Bronchial epithelial cell (primary cell): ENCODE data around the gene KIAA0513. TPM values are rescaled to one million over a fixed set of nuclear protein-coding genes. Genes with fewer than 3 reads are reported as not detected.

Experiments used
- DNase-seq: peaks from one replicate; pipeline ENCODE4 v3.0.0-alpha.2; 2010; ENCODE audit warnings: low read depth
- FAIRE-seq: peaks from 2 replicates; lab custom pipeline; 2011; peaks lifted over from hg19 to GRCh38; lab: Jason Lieb, UNC
- H3K27me3 ChIP-seq: 2 replicates; pipeline ENCODE4 v1.5.1; 2011; ENCODE audit warnings: low read length; ENCODE audit not compliant: control insufficient read depth, insufficient read depth
- H3K36me3 ChIP-seq: 2 replicates; pipeline ENCODE4 v1.5.1; 2011; ENCODE audit warnings: low read length; ENCODE audit not compliant: control insufficient read depth, insufficient read depth
- H3K4me3 ChIP-seq: 2 replicates; pipeline ENCODE4 v1.5.1; 2011; ENCODE audit warnings: mild to moderate bottlenecking, low read depth, low read length, control low read depth
- total RNA-seq: library from RNA; depleted of rRNA; stranded (reverse); fragments of >200 nt; gene quantifications from 2 replicates; pipeline ENCODE4 v1.2.1, GENCODE V29; 2014
- TF ChIP-seq, protein P1 (sequence below): IDR thresholded peaks from 2 replicates; pipeline ENCODE4 v1.5.1; 2011; ENCODE audit warnings: mild to moderate bottlenecking, moderate library complexity, low read length, control low read depth, inconsistent platforms; ENCODE audit not compliant: insufficient read depth, severe bottlenecking

KIAA0513 gene
- total RNA-seq, 1 donor from 2014 or later = 7.1 TPM

DNA sequence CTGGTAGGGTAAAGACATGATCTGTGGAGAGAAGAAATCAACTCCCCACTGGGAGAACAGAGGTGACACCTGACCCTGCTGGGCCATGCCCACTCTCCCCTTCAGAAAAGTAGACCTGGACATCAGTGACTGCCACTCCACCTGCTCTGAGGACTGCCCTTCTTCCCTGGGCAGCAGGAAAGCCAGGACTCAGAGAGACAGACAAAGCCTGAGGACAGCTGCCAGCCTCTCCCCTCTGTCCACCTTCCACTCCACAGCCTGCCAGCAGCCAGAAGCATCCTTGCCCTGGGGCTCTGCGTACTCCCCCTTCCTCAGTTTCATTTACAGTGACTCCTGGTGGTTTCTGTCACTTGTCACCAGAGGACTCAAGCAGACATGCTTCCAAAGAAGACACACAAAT, 40.7 kb upstream of the KIAA0513 start:
- TF ChIP-seq, protein P1, sequence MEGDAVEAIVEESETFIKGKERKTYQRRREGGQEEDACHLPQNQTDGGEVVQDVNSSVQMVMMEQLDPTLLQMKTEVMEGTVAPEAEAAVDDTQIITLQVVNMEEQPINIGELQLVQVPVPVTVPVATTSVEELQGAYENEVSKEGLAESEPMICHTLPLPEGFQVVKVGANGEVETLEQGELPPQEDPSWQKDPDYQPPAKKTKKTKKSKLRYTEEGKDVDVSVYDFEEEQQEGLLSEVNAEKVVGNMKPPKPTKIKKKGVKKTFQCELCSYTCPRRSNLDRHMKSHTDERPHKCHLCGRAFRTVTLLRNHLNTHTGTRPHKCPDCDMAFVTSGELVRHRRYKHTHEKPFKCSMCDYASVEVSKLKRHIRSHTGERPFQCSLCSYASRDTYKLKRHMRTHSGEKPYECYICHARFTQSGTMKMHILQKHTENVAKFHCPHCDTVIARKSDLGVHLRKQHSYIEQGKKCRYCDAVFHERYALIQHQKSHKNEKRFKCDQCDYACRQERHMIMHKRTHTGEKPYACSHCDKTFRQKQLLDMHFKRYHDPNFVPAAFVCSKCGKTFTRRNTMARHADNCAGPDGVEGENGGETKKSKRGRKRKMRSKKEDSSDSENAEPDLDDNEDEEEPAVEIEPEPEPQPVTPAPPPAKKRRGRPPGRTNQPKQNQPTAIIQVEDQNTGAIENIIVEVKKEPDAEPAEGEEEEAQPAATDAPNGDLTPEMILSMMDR = no peak
- H3K4me3 ChIP-seq = no peak overlapping the region

GRCh38 chr16:84988328-84989080, 39.1 kb upstream of the KIAA0513 start:
- no peak overlapping the region for H3K4me3 ChIP-seq
- no peaks in the 10 kb centered on the region for H3K27me3 ChIP-seq
- no peak for DNase-seq
- H3K36me3 ChIP-seq = peaks cover 23% of the 10 kb centered on the region
- TF ChIP-seq, protein P1 = no peak
- no peak for FAIRE-seq

More for the DNA sequence above, 40.7 kb upstream of the KIAA0513 start:
- FAIRE-seq (no peak), DNase-seq (no peak)
- Histone ChIP-seq H3K36me3 (peaks cover 24% of the 10 kb centered on the region), H3K27me3 (no peaks in the 10 kb centered on the region)

DNA sequence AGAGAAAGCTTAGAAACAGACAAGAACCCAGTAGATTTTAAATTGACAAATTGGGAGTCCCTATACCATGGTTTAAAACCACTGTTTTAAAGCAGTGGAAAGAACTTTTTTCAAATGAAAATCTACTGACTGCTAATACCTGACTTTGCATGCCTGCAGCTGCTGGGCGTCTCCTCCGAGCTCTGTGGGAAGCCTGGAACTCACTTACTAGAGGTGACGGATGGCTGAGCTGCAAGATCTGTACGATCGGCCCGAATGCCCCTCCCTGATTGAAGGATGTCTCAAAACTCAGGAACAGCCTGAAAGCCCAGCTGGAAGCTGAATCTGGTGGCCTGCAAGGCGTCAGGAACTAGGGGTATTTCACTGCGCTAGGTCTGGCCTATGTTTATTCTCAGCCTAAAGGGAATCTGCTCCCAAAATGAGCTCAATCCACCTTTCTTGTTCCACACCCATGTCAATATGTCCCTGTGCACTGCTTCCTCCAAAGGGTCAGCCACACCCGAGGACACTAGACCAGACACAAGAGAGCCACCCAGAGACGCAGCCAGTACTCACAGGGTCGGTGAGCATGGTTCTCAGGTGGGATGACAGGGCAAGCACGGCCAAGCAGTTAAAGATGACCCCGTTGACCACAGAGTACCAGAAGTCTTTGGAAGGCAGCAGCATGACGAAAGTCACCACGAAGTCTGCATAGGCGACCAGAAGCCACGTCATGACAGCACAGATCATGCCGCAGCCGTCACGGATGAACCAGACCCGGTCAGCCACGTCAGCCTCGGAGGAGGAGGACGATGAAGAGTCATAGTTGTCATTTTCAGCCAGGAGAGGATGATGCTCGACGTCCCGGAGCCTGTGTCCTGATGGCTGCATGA, 37.6 kb upstream of the KIAA0513 start:
- TF ChIP-seq, protein P1 = no peak
- no peaks in the 10 kb centered on the region for H3K27me3 ChIP-seq
- no peak overlapping the region for H3K4me3 ChIP-seq
- no peak for DNase-seq
- peaks cover 18% of the 10 kb centered on the region for H3K36me3 ChIP-seq
- no peak for FAIRE-seq

DNA sequence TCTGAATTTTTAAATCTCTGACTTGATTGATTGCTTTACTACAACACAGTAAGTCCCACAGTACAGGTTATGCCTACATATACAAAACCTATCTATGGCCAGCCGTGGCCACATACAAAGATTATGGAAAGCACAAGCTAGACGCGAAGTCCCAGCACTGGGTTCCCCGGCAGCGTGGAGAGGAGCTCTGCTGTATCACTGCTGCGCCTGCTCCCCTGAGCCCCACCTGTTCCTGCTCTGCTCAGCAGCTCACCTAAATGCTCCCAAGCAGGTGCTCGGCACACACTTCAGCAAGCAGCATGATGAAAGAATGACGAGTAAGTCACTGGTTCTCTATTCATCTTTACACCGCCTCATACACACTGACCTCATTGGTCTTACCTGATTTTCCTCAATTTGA, 36.8 kb upstream of the KIAA0513 start:
- FAIRE-seq (no peak), DNase-seq (no peak)
- TF ChIP-seq, protein P1 = no peak
- peaks cover 20% of the 10 kb centered on the region for H3K36me3 ChIP-seq
- no peaks in the 10 kb centered on the region for H3K27me3 ChIP-seq
- H3K4me3 ChIP-seq = no peak overlapping the region

GRCh38 chr16:84992717-84993075, 34.9 kb upstream of the KIAA0513 start:
- TF ChIP-seq, protein P1 = no peak
- Histone ChIP-seq H3K4me3 (no peak overlapping the region), H3K27me3 (no peaks in the 10 kb centered on the region), H3K36me3 (peaks cover 21% of the 10 kb centered on the region)
- FAIRE-seq = no peak
- DNase-seq = no peak
